IMR-90 (cell line): ENCODE measurements around the gene SLC12A4. TPM values are rescaled to one million over a fixed set of nuclear protein-coding genes. Genes with fewer than 3 reads are reported as not detected.

Experiments
- ATAC-seq: fragments of 200-7000 bp; cut with Tn5 transposase; 2 replicates; pipeline ENCODE4 v1.9.1; 2020; ENCODE audit warnings: low read depth, mild to moderate bottlenecking, moderate library complexity
- BruUV-seq: library from RNA; stranded (reverse); fragments of 400-500 nt; replicated peaks from 2 replicates; lab custom pipeline; 2021; lab: Mats Ljungman, UMichigan
- CTCF ChIA-PET: fragments of 300-600 bp; formaldehyde crosslinking; extraction: SDS; loops from one replicate; lab custom pipeline; 2021; ENCODE audit warnings: antibody characterized with exemption; lab: Yijun Ruan, JAX
- POLR2A ChIA-PET: fragments of 300-600 bp; sonication (Branson Sonifier 250); formaldehyde crosslinking; loops from one replicate; lab custom pipeline; 2022; ENCODE audit warnings: antibody characterized with exemption; ENCODE audit not compliant: unreplicated experiment; lab: Charles Lee
- DNase-seq: peaks from one replicate; pipeline ENCODE4 v3.0.0; 2013
- H2AFZ ChIP-seq: replicated peaks from 2 replicates; pipeline ENCODE3; 2013; ENCODE audit warnings: low read length, mild to moderate bottlenecking; ENCODE audit not compliant: poor library complexity
- H2AK5ac ChIP-seq: 2 replicates; pipeline ENCODE4 v1.6.1; 2013; ENCODE audit warnings: low read depth, low read length, inconsistent platforms
- H2AK9ac ChIP-seq: replicated peaks from 2 replicates; pipeline ENCODE3; 2013; ENCODE audit warnings: mild to moderate bottlenecking, low read depth, low read length, moderate library complexity; ENCODE audit not compliant: poor library complexity
- H2BK120ac ChIP-seq: 2 replicates; pipeline ENCODE4 v1.6.1; 2013; ENCODE audit warnings: low read depth, low read length, inconsistent platforms
- H2BK15ac ChIP-seq: 3 replicates; pipeline ENCODE4 v1.6.1; 2013; ENCODE audit warnings: low read depth, low read length, inconsistent platforms
- H2BK20ac ChIP-seq: 2 replicates; pipeline ENCODE4 v1.6.1; 2013; ENCODE audit warnings: low read depth, mild to moderate bottlenecking, inconsistent platforms, low read length, moderate library complexity
- H2BK5ac ChIP-seq: 2 replicates; pipeline ENCODE4 v1.6.1; 2013; ENCODE audit warnings: mild to moderate bottlenecking, low read depth, low read length, inconsistent platforms; ENCODE audit not compliant: poor library complexity, severe bottlenecking
- H3K14ac ChIP-seq: replicated peaks from 2 replicates; pipeline ENCODE4 v1.6.1; 2013; ENCODE audit warnings: low read depth, low read length, inconsistent platforms
- H3K18ac ChIP-seq: 2 replicates; pipeline ENCODE4 v1.6.1; 2013; ENCODE audit warnings: low read depth, low read length, control low read depth
- H3K23ac ChIP-seq: 2 replicates; pipeline ENCODE4 v1.6.1; 2013; ENCODE audit warnings: low read depth, low read length, inconsistent platforms
- H3K27ac ChIP-seq: 2 replicates; pipeline ENCODE4 v1.5.1; 2013; ENCODE audit warnings: mild to moderate bottlenecking, control low read depth, low read length; ENCODE audit not compliant: insufficient read depth
- H3K27me3 ChIP-seq: 2 replicates; pipeline ENCODE4 v1.6.1; 2013; ENCODE audit warnings: low read length; ENCODE audit not compliant: control insufficient read depth, insufficient read depth
- H3K36me3 ChIP-seq: 2 replicates; pipeline ENCODE4 v1.6.1; 2013; ENCODE audit warnings: low read length, mixed read lengths; ENCODE audit not compliant: control insufficient read depth, insufficient read depth
- H3K4ac ChIP-seq: 2 replicates; pipeline ENCODE4 v1.6.1; 2013; ENCODE audit warnings: low read depth, low read length, inconsistent platforms
- H3K4me1 ChIP-seq: 2 replicates; pipeline ENCODE4 v1.6.1; 2013; ENCODE audit warnings: low read length, mixed read lengths; ENCODE audit not compliant: control insufficient read depth, insufficient read depth
- H3K4me2 ChIP-seq: 2 replicates; pipeline ENCODE4 v1.6.1; 2013; ENCODE audit warnings: low read depth, mild to moderate bottlenecking, control low read depth, low read length, moderate library complexity
- H3K4me3 ChIP-seq: 2 replicates; pipeline ENCODE4 v1.5.1; 2013; ENCODE audit warnings: low read depth, mild to moderate bottlenecking, control low read depth, low read length, moderate library complexity; ENCODE audit not compliant: insufficient read depth
- H3K56ac ChIP-seq: 2 replicates; pipeline ENCODE4 v1.6.1; 2013; ENCODE audit warnings: low read length, inconsistent platforms; ENCODE audit not compliant: insufficient read depth; ENCODE audit errors: extremely low read depth
- H3K79me1 ChIP-seq, 2 experiments: 2 replicates each; pipeline ENCODE4 v1.6.1; 2013; ENCODE audit warnings: low read length in 2 of 2, inconsistent platforms in 1 of 2, low read depth in 1 of 2
- H3K9ac ChIP-seq: 2 replicates; pipeline ENCODE4 v1.6.1; 2013; ENCODE audit warnings: low read depth, low read length, control low read depth
- H3K9me1 ChIP-seq: 2 replicates; pipeline ENCODE4 v1.6.1; 2013; ENCODE audit warnings: low read length, inconsistent platforms; ENCODE audit not compliant: insufficient read depth
- H3K9me3 ChIP-seq: 2 replicates; pipeline ENCODE4 v1.6.1; 2013; ENCODE audit warnings: low read length; ENCODE audit not compliant: control insufficient read depth, insufficient read depth
- H4K20me1 ChIP-seq: 2 replicates; pipeline ENCODE4 v1.6.1; 2013; ENCODE audit warnings: low read length, inconsistent platforms; ENCODE audit not compliant: insufficient read depth
- H4K5ac ChIP-seq: 2 replicates; pipeline ENCODE4 v1.6.1; 2013; ENCODE audit warnings: mild to moderate bottlenecking, low read depth, low read length, control low read depth
- H4K8ac ChIP-seq, 2 experiments: 2 replicates each; pipeline ENCODE4 v1.6.1; 2013; ENCODE audit warnings: low read depth in 2 of 2, low read length in 2 of 2, control low read depth in 1 of 2, inconsistent platforms in 1 of 2
- H4K91ac ChIP-seq: 2 replicates; pipeline ENCODE4 v1.6.1; 2013; ENCODE audit warnings: low read depth, low read length, inconsistent platforms; ENCODE audit not compliant: insufficient read depth
- BHLHE40 ChIP-seq: fragments of 150-350 bp; IDR thresholded peaks from 2 replicates; pipeline ENCODE4 v1.6.1; 2016; ENCODE audit warnings: mild to moderate bottlenecking, low read depth, low read length
- CEBPB ChIP-seq: IDR thresholded peaks from 2 replicates; pipeline ENCODE4 v1.6.1; 2012; ENCODE audit warnings: low read depth, low read length, improper control_type of control experiment
- CHD1 ChIP-seq: IDR thresholded peaks from 2 replicates; pipeline ENCODE4 v1.6.1; 2012; ENCODE audit warnings: low read depth, low read length, improper control_type of control experiment
- CTCF ChIP-seq: conservative IDR thresholded peaks from 2 replicates; pipeline ENCODE4 v1.5.1; 2012; ENCODE audit warnings: mild to moderate bottlenecking, low read depth, low read length, improper control_type of control experiment
- ELK1 ChIP-seq: fragments of 150-350 bp; IDR thresholded peaks from 2 replicates; pipeline ENCODE4 v1.6.1; 2016; ENCODE audit warnings: low read depth, mild to moderate bottlenecking, low read length, moderate library complexity, borderline replicate concordance
- FOS ChIP-seq: fragments of 150-350 bp; IDR thresholded peaks from 2 replicates; pipeline ENCODE4 v1.6.1; 2016; ENCODE audit warnings: low read depth, low read length
- MAFK ChIP-seq: IDR thresholded peaks from 2 replicates; pipeline ENCODE4 v1.6.1; 2012; ENCODE audit warnings: low read depth, low read length, improper control_type of control experiment
- MAZ ChIP-seq: IDR thresholded peaks from 2 replicates; pipeline ENCODE4 v1.6.1; 2012; ENCODE audit warnings: low read depth, mild to moderate bottlenecking, low read length, improper control_type of control experiment, moderate library complexity, borderline replicate concordance
- MXI1 ChIP-seq: IDR thresholded peaks from 2 replicates; pipeline ENCODE4 v1.6.1; 2012; ENCODE audit warnings: low read depth, mild to moderate bottlenecking, low read length, moderate library complexity, borderline replicate concordance
- NFE2L2 ChIP-seq: fragments of 150-350 bp; IDR thresholded peaks from 2 replicates; pipeline ENCODE4 v1.6.1; 2016; ENCODE audit warnings: low read depth, mild to moderate bottlenecking, low read length
- POLR2A ChIP-seq: IDR thresholded peaks from 2 replicates; pipeline ENCODE4 v1.6.1; 2012; ENCODE audit warnings: mild to moderate bottlenecking, low read depth, low read length
- RAD21 ChIP-seq: IDR thresholded peaks from 2 replicates; pipeline ENCODE4 v1.6.1; 2012; ENCODE audit warnings: low read length, improper control_type of control experiment
- RCOR1 ChIP-seq: IDR thresholded peaks from 2 replicates; pipeline ENCODE4 v1.6.1; 2012; ENCODE audit warnings: mild to moderate bottlenecking, low read length, improper control_type of control experiment; ENCODE audit not compliant: insufficient replicate concordance
- RFX5 ChIP-seq: IDR thresholded peaks from 2 replicates; pipeline ENCODE4 v1.8.0; 2012; ENCODE audit warnings: low read depth, mild to moderate bottlenecking, low read length, moderate library complexity
- SMC3 ChIP-seq: fragments of 150-350 bp; IDR thresholded peaks from 2 replicates; pipeline ENCODE4 v1.6.1; 2016; ENCODE audit warnings: low read depth, mild to moderate bottlenecking, antibody characterized with exemption, low read length, moderate library complexity
- WGBS, 2 experiments: methylation state at CpG; one replicate each; pipeline versions ENCODE4 v1.1.5 to v1.1.7; 2013; ENCODE audit warnings: missing lambda C conversion rate in 2 of 2; ENCODE audit not compliant: insufficient read length in 1 of 2; ENCODE audit errors: extremely low coverage in 2 of 2; 5-methylcytosine and 5-hydroxymethylcytosine counted together
- dilution Hi-C: fragments of 300-500 bp; cut with HindIII; formaldehyde crosslinking; loops from one replicate; pipeline ENCODE4 v1.14.3; 2018; ENCODE audit warnings: low sequenced_read_pairs; ENCODE audit not compliant: unreplicated experiment
- in situ Hi-C: fragments of 300-500 bp; cut with MboI; formaldehyde crosslinking; loops from 3 replicates; pipeline ENCODE4 v1.14.3; 2019; ENCODE audit warnings: low sequenced_read_pairs, inconsistent platforms, mixed read lengths
- intact Hi-C: fragments of 100-400 bp; cut with micrococcal nuclease; formaldehyde crosslinking; loops from 2 replicates; pipeline ENCODE4 v1.10.0; 2022
- polyA plus RNA-seq, 3 experiments: library from polyadenylated mRNA; depleted of rRNA; stranded (reverse); fragments of >200 nt; gene quantifications; 2 replicates each; pipeline ENCODE4 v1.2.3, GENCODE V29; 2012; ENCODE audit warnings: low replicate concordance in 1 of 3
- total RNA-seq: library from RNA; depleted of rRNA; stranded (reverse); fragments of >200 nt; gene quantifications from 2 replicates; pipeline ENCODE4 v1.2.3, GENCODE V29; 2012
- TF ChIP-seq, protein P1 (sequence below): fragments of 150-350 bp; IDR thresholded peaks from 2 replicates; pipeline ENCODE4 v1.6.1; 2017; ENCODE audit warnings: mild to moderate bottlenecking, antibody characterized with exemption, low read length, low read depth

SLC12A4 gene
- total and polyA plus RNA-seq, 2 of the 4 experiments (the other 2 are of a cell fraction), result 36.6 to 132 TPM

GRCh38 chr16:67976205-67976604 is 7.8 kb upstream of the SLC12A4 start:
- in situ Hi-C loops, result no loop called here
- intact Hi-C loops, result no loop called here
- Histone ChIP-seq H2BK120ac (no peak overlapping the region), H3K9me1 (no peaks in the 10 kb centered on the region), H2AFZ (no peak overlapping the region), H3K4me2 (no peak overlapping the region), H4K8ac (no peak overlapping the region), H3K23ac (no peak overlapping the region), H3K9me3 (no peaks in the 10 kb centered on the region), H3K4ac (no peak overlapping the region), H2BK15ac (no peak overlapping the region), H4K5ac (no peak overlapping the region), H3K27ac (no peak overlapping the region), H3K27me3 (peaks cover 29% of the 10 kb centered on the region), H3K36me3 (no peaks in the 10 kb centered on the region), H2AK9ac (no peak overlapping the region), H2AK5ac (no peak overlapping the region), H4K20me1 (no peaks in the 10 kb centered on the region; the same call in 1 of the 2 replicates), H3K4me3 (no peak overlapping the region), H3K18ac (no peak overlapping the region), H3K56ac (no peak overlapping the region), H3K9ac (no peak overlapping the region), H3K14ac (no peak overlapping the region), H2BK20ac (no peak overlapping the region), H3K79me1 (no peaks in the 10 kb centered on the region), H4K91ac (no peak overlapping the region), H3K4me1 (no peaks in the 10 kb centered on the region), H2BK5ac (no peak overlapping the region)
- BruUV-seq, result no TSS peak
- dilution Hi-C loops, result no loop called here
- no peak for TF ChIP-seq MAZ
- no peak for TF ChIP-seq BHLHE40
- TF ChIP-seq FOS, result no peak
- TF ChIP-seq RAD21, result no peak
- no peak for TF ChIP-seq POLR2A
- no peak for TF ChIP-seq RCOR1
- TF ChIP-seq, protein P1, sequence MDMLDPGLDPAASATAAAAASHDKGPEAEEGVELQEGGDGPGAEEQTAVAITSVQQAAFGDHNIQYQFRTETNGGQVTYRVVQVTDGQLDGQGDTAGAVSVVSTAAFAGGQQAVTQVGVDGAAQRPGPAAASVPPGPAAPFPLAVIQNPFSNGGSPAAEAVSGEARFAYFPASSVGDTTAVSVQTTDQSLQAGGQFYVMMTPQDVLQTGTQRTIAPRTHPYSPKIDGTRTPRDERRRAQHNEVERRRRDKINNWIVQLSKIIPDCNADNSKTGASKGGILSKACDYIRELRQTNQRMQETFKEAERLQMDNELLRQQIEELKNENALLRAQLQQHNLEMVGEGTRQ, result no peak
- TF ChIP-seq RFX5, result no peak
- TF ChIP-seq MXI1, result no peak
- no peak for TF ChIP-seq CEBPB
- no peak for TF ChIP-seq NFE2L2
- no peak for TF ChIP-seq CTCF
- no peak for TF ChIP-seq SMC3
- TF ChIP-seq MAFK, result no peak
- TF ChIP-seq CHD1, result no peak
- no peak for TF ChIP-seq ELK1
- DNase-seq, result no peak
- 83% methylated on average over 2 of the region's 2 CpGs; no CpG with 5 or more reads in 1 of the 2 experiments for WGBS, 2 experiments
- POLR2A ChIA-PET, result no interaction called here
- ATAC-seq, result no peak
- CTCF ChIA-PET, result no interaction called here
